IPS-18c (cell line): Measurements from ENCODE around the gene PRKCB.
"Not testable (repeated sequence)": the region's sequence is repeated elsewhere in the genome, so short reads cannot be mapped to it uniquely, and the experiment has no call there.

Source experiments
- H3K4me3 ChIP-seq: 2 replicates; pipeline ENCODE4 v1.7.0; 2013; ENCODE audit warnings: low read depth, mild to moderate bottlenecking, low read length, moderate library complexity; ENCODE audit not compliant: insufficient read depth
- H3K9me3 ChIP-seq: one replicate; pipeline ENCODE4 v1.6.1; 2013; ENCODE audit warnings: mild to moderate bottlenecking, low read length, moderate library complexity; ENCODE audit not compliant: control insufficient read depth, insufficient read depth

PRKCB gene

GRCh38 chr16:24130494-24131085 is 294.8 kb downstream of the PRKCB start:
- no peaks in the 10 kb centered on the region for H3K9me3 ChIP-seq
- H3K4me3 ChIP-seq, result no peak overlapping the region

- no peaks in the 10 kb centered on the region for H3K9me3 ChIP-seq
- H3K4me3 ChIP-seq, result no peak overlapping the region
Measured at GRCh38 chr16:24131294-24131693, 295.5 kb downstream of the PRKCB start.

GRCh38 chr16:24132048-24132796 is 296.4 kb downstream of the PRKCB start:
- no peaks in the 10 kb centered on the region for H3K9me3 ChIP-seq

GRCh38 chr16:24132797-24133155 is 297.0 kb downstream of the PRKCB start:
- H3K9me3 ChIP-seq, result no peaks in the 10 kb centered on the region
- H3K4me3 ChIP-seq, result no peak overlapping the region

More at GRCh38 chr16:24132048-24132796, 296.4 kb downstream of the PRKCB start:
- no peak overlapping the region for H3K4me3 ChIP-seq

- no peaks in the 10 kb centered on the region for H3K9me3 ChIP-seq
- H3K4me3 ChIP-seq, result no peak overlapping the region
Measured at GRCh38 chr16:24135624-24136565, 300.1 kb downstream of the PRKCB start.

GRCh38 chr16:24138024-24138423 is 302.2 kb downstream of the PRKCB start:
- H3K4me3 ChIP-seq, result no peak overlapping the region

GRCh38 chr16:24138575-24138974 is 302.8 kb downstream of the PRKCB start:
- Histone ChIP-seq H3K4me3 (no peak overlapping the region), H3K9me3 (no peaks in the 10 kb centered on the region)

More at GRCh38 chr16:24138024-24138423, 302.2 kb downstream of the PRKCB start:
- no peaks in the 10 kb centered on the region for H3K9me3 ChIP-seq

GRCh38 chr16:24139282-24139681 is 303.5 kb downstream of the PRKCB start:
- Histone ChIP-seq H3K9me3 (no peaks in the 10 kb centered on the region), H3K4me3 (no peak overlapping the region; the same call in 1 of the 2 replicates)

GRCh38 chr16:24140730-24141129 is 304.9 kb downstream of the PRKCB start:
- H3K4me3 ChIP-seq, result no peak overlapping the region
- H3K9me3 ChIP-seq, result no peaks in the 10 kb centered on the region

GRCh38 chr16:24141466-24141865 is 305.7 kb downstream of the PRKCB start:
- Histone ChIP-seq H3K4me3 (no peak overlapping the region), H3K9me3 (no peaks in the 10 kb centered on the region)

GRCh38 chr16:24141917-24142316 is 306.1 kb downstream of the PRKCB start:
- Histone ChIP-seq H3K9me3 (no peaks in the 10 kb centered on the region), H3K4me3 (no peak overlapping the region)

- H3K9me3 ChIP-seq, result no peaks in the 10 kb centered on the region
- H3K4me3 ChIP-seq, result no peak overlapping the region
Measured at GRCh38 chr16:24145927-24146326, 310.1 kb downstream of the PRKCB start.

- H3K9me3 ChIP-seq, result no peaks in the 10 kb centered on the region
- no peak overlapping the region for H3K4me3 ChIP-seq
Measured at GRCh38 chr16:24146518-24146917, 310.7 kb downstream of the PRKCB start.

- no peak overlapping the region for H3K4me3 ChIP-seq
Measured at GRCh38 chr16:24149102-24149501, 313.3 kb downstream of the PRKCB start.

GRCh38 chr16:24150282-24150681 is 314.5 kb downstream of the PRKCB start:
- H3K9me3 ChIP-seq, result no peaks in the 10 kb centered on the region
- H3K4me3 ChIP-seq, result no peak overlapping the region

More at GRCh38 chr16:24149102-24149501, 313.3 kb downstream of the PRKCB start:
- no peaks in the 10 kb centered on the region for H3K9me3 ChIP-seq

- H3K9me3 ChIP-seq, result no peaks in the 10 kb centered on the region
- no peak overlapping the region for H3K4me3 ChIP-seq
Measured at GRCh38 chr16:24151482-24151939, 315.7 kb downstream of the PRKCB start.

- not testable (repeated sequence) for H3K9me3 ChIP-seq, H3K4me3 ChIP-seq
Measured at GRCh38 chr16:24152048-24152447, 316.3 kb downstream of the PRKCB start.
